Breast epithelium (tissue), 3 donors: ENCODE results near the gene CERS3.

Experiments
- CTCF ChIP-seq, 3 donors: fragments of 450-650 bp; IDR thresholded peaks; one replicate each; pipeline ENCODE4 v1.5.1; 2016 to 2017; ENCODE audit warnings: antibody characterized with exemption in 3 of 3, mild to moderate bottlenecking in 3 of 3, moderate library complexity in 3 of 3
- POLR2A ChIP-seq: fragments of 450-650 bp; IDR thresholded peaks from one replicate; pipeline ENCODE4 v1.6.1; 2016; ENCODE audit warnings: antibody characterized with exemption, mild to moderate bottlenecking, moderate library complexity
- POLR2AphosphoS5 ChIP-seq, 3 donors: sonication (generic); formaldehyde crosslinking; IDR thresholded peaks; one replicate each; pipeline ENCODE4 v1.6.1; 2017; ENCODE audit warnings: antibody characterized with exemption in 3 of 3

DNA sequence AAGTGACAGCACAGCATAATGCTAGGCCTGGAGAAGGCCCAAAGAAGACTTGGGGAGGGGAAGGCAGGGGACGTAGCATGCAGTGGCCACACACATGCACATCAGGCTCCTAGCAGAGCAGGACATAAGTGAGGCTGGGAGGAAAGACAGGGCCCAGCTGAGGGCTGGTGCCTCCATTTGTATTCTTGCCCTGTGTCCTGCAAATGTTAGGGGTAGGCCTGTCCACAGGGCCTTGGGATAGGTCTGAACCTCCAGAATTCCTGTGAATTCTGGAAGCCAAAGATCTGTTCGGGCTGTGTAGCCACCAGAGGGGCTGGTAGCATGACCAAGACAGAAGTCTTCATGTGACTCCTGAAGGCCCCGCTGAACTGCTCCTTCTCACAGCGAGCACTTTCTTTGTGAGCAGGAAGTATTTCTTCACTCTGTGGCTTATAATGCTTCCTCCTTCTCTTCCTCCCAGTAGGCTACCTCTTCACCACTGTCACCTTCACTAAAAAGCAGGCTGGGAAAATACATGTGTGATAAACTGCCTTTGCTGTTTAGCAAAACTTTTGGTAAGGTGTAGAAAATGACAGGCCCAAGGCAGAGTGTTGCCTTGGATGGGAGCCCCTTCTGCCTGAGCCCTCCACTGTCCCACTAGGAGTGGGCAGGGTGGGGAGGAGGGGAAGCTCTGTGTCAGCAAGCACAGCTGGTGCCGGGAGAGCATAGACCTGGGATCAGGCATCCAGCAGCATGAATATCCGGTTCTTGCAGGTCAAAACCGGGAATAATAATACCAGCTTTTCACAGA, 8.4 kb downstream of the CERS3 start:
- no peak for TF ChIP-seq CTCF (IDR thresholded peaks at IDR 0.05)
- TF ChIP-seq POLR2A = no peak
- no peak for TF ChIP-seq POLR2AphosphoS5 (IDR thresholded peaks at IDR 0.05)
